Measurements from ENCODE around the gene HECA.

DNA sequence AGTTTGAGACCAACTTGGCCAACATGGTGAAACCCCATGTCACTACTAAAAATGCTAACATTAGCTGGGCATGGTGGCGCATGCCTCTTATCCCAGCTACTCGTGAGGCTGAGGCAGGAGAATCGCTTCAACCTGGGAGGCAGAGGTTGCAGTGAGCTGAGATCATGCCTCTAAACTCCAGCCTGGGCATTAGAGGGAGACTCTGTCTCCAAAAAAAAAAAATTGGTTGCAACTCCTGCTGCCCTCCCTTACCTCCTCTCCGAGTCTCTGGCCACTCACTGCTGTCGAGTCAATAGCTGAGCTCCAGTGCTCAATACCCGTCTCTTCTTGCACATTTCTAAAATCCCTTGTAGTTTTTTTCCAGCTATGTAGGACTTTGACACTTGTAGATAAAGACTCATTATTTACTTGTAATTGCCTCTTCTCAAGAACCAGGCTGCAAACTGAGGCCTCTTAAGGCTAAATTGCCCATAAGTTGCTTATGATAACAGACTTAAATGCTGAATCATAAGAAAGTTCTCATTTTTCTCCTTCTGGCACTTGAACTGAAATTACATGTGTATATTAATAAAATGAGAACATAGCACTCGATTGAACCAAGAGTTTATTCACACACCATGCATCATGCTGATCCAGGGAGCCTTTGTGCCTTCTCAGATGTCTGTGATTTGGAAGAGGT lies 13.8 kb downstream of the HECA start:
- TF ChIP-seq, protein P1, sequence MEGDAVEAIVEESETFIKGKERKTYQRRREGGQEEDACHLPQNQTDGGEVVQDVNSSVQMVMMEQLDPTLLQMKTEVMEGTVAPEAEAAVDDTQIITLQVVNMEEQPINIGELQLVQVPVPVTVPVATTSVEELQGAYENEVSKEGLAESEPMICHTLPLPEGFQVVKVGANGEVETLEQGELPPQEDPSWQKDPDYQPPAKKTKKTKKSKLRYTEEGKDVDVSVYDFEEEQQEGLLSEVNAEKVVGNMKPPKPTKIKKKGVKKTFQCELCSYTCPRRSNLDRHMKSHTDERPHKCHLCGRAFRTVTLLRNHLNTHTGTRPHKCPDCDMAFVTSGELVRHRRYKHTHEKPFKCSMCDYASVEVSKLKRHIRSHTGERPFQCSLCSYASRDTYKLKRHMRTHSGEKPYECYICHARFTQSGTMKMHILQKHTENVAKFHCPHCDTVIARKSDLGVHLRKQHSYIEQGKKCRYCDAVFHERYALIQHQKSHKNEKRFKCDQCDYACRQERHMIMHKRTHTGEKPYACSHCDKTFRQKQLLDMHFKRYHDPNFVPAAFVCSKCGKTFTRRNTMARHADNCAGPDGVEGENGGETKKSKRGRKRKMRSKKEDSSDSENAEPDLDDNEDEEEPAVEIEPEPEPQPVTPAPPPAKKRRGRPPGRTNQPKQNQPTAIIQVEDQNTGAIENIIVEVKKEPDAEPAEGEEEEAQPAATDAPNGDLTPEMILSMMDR (conservative IDR thresholded peaks at IDR 0.05) = no peak
- TF ChIP-seq EZH2 (IDR thresholded peaks at IDR 0.05; ENCODE audit: low read depth) = no peak

Measured in PC-9 (cell line).